CD4-positive, CD25-positive, alpha-beta regulatory T cell (primary cell): ENCODE results near the gene BRINP1. TPM values are rescaled to one million over a fixed set of nuclear protein-coding genes. Genes with fewer than 3 reads are reported as not detected.

ENCODE experiments used
- ATAC-seq, 2 donors: fragments of 150-1000 bp; cut with Tn5 transposase; one replicate each; pipeline ENCODE4 v1.10.0; 2021; ENCODE audit warnings: low read depth in 2 of 2, moderate number of reproducible peaks in 2 of 2, moderate library complexity in 1 of 2
- DNase-seq, 3 donors: peaks; one replicate each; pipeline versions ENCODE4 v3.0.0 to v3.0.0-alpha.2; 2012 to 2022; ENCODE audit warnings: mixed read lengths in 1 of 3
- H3K27ac ChIP-seq: one replicate; pipeline ENCODE4 v1.7.0; 2013; ENCODE audit warnings: mild to moderate bottlenecking, low read length; ENCODE audit not compliant: insufficient read depth, poor library complexity, severe bottlenecking
- H3K27me3 ChIP-seq: one replicate; pipeline ENCODE4 v1.7.0; 2013; ENCODE audit warnings: low read length; ENCODE audit not compliant: control insufficient read depth, insufficient read depth
- H3K36me3 ChIP-seq: one replicate; pipeline ENCODE4 v1.7.0; 2013; ENCODE audit warnings: mild to moderate bottlenecking, low read length, moderate library complexity; ENCODE audit not compliant: control insufficient read depth, insufficient read depth
- H3K4me1 ChIP-seq: 2 replicates; pipeline ENCODE4 v1.7.0; 2013; ENCODE audit warnings: mild to moderate bottlenecking, low read length; ENCODE audit not compliant: insufficient read depth, control insufficient read depth, poor library complexity, severe bottlenecking
- H3K4me3 ChIP-seq: one replicate; pipeline ENCODE4 v1.7.0; 2013; ENCODE audit warnings: low read depth, mild to moderate bottlenecking, low read length, moderate library complexity
- H3K9me3 ChIP-seq, 2 experiments: 1 replicate in 1 of 2; 2 replicates in 1 of 2; pipeline ENCODE4 v1.7.0; 2013; ENCODE audit warnings: low read length in 2 of 2, mild to moderate bottlenecking in 1 of 2, moderate library complexity in 1 of 2; ENCODE audit not compliant: control insufficient read depth in 2 of 2
- H3K27ac Mint-ChIP-seq, 3 donors: one replicate each; pipeline ENCODE4 v1.8.0; 2020 to 2022; ENCODE audit warnings: mild to moderate bottlenecking in 3 of 3, mixed read lengths in 3 of 3, moderate library complexity in 2 of 3
- H3K27me3 Mint-ChIP-seq: one replicate; pipeline ENCODE4 v1.8.0; 2022; ENCODE audit warnings: mild to moderate bottlenecking, mixed read lengths
- H3K36me3 Mint-ChIP-seq: one replicate; pipeline ENCODE4 v1.8.0; 2020; ENCODE audit warnings: mixed read lengths
- H3K4me1 Mint-ChIP-seq, 4 donors: one replicate each; pipeline ENCODE4 v1.8.0; 2020 to 2022; ENCODE audit warnings: mixed read lengths in 4 of 4, mild to moderate bottlenecking in 1 of 4
- H3K4me3 Mint-ChIP-seq, 4 donors: one replicate each; pipeline ENCODE4 v1.8.0; 2020 to 2022; ENCODE audit warnings: mild to moderate bottlenecking in 4 of 4, mixed read lengths in 4 of 4, moderate library complexity in 3 of 4
- H3K9me3 Mint-ChIP-seq, 7 donors: one replicate each; pipeline ENCODE4 v1.8.0; 2020 to 2022; ENCODE audit warnings: mixed read lengths in 7 of 7, mild to moderate bottlenecking in 3 of 7, moderate library complexity in 2 of 7
- polyA plus RNA-seq, 4 donors: library from polyadenylated mRNA; unstranded; fragments of 300-500 nt; fragmentation: Illumina TruSeq; gene quantifications; one replicate each; pipeline ENCODE4 v1.2.3, GENCODE V29; 2021
- total RNA-seq: library from RNA; stranded (reverse); gene quantifications from one replicate; pipeline ENCODE4 v1.2.3, GENCODE V29; 2022

The BRINP1 gene
- total and polyA plus RNA-seq, 5 donors from 2014 or later = not detected

DNA sequence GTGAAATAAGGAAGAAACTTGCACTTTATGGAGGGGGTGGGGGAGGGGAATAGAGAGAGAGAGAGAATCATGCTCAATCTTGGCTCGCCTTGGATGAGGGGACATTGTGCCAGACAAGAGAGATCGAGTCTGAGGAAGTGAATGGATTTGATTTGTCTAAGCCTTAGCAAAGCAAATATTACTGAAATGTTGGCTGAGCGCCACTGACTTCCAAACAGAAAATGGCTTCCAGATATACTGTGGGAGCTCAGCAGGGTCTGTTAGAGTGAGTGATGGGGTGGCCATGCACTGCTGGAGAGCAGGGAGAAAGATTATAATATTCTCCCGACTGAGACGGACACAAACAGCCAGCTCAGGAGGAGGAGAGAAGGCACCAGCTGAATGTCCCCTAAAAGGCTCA is 34.5 kb downstream of the BRINP1 start:
- Mint-ChIP-seq H3K4me3 (no peak overlapping the region), H3K36me3 (no peaks in the 10 kb centered on the region), H3K4me1 (no peaks in the 10 kb centered on the region), H3K27ac (no peak overlapping the region), H3K9me3 (peaks cover 1 to 13% (median 4%) of the 10 kb centered on the region in 7 donors), H3K27me3 (no peaks in the 10 kb centered on the region)
- peaks cover 0 to 2% of the 10 kb centered on the region in 2 experiments for H3K9me3 ChIP-seq
- DNase-seq (no peak), ATAC-seq (no peak)
- H3K27ac ChIP-seq = no peak overlapping the region
- no peaks in the 10 kb centered on the region for H3K27me3 ChIP-seq
- H3K4me1 ChIP-seq = no peaks in the 10 kb centered on the region
- H3K36me3 ChIP-seq = no peaks in the 10 kb centered on the region
- no peak overlapping the region for H3K4me3 ChIP-seq

GRCh38 chr9:119333507-119334229 is 35.6 kb downstream of the BRINP1 start:
- Mint-ChIP-seq H3K27me3 (no peaks in the 10 kb centered on the region), H3K9me3 (peaks cover 2 to 20% (median 9%) of the 10 kb centered on the region in 7 donors), H3K4me1 (no peaks in the 10 kb centered on the region), H3K4me3 (no peak overlapping the region), H3K27ac (no peak overlapping the region), H3K36me3 (no peaks in the 10 kb centered on the region)
- no peak for ATAC-seq
- Histone ChIP-seq H3K4me3 (no peak overlapping the region), H3K4me1 (no peaks in the 10 kb centered on the region), H3K9me3 (peaks cover 2 to 4% of the 10 kb centered on the region in 2 experiments), H3K27ac (no peak overlapping the region), H3K36me3 (no peaks in the 10 kb centered on the region), H3K27me3 (no peaks in the 10 kb centered on the region)
- DNase-seq = no peak

DNA sequence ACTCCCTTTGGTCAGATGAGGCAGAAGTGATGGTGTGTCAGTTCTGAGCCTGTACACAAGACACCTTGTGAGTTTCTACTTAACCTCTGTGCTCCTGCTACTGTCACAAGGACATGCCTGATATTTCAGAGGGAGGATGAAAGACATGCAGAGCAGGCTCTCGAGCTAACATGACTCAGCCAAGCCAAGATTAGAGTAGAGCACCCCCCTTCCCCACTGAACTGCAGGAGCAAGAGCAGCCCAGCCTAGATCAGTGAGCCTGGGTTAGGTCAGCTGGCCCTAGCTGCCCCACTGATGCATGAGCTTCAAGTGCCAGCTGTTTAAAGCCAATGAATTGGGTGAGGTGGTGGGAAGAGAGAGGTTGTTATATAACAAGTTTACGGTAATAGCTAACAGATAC is 36.7 kb downstream of the BRINP1 start:
- Mint-ChIP-seq H3K27ac (no peak overlapping the region), H3K9me3 (peaks cover 7 to 20% (median 11%) of the 10 kb centered on the region in 7 donors), H3K27me3 (no peaks in the 10 kb centered on the region), H3K36me3 (no peaks in the 10 kb centered on the region), H3K4me1 (no peaks in the 10 kb centered on the region), H3K4me3 (no peak overlapping the region)
- Histone ChIP-seq H3K4me3 (no peak overlapping the region), H3K36me3 (no peaks in the 10 kb centered on the region), H3K9me3 (peaks cover 4% of the 10 kb centered on the region in 2 experiments), H3K27me3 (no peaks in the 10 kb centered on the region), H3K27ac (no peak overlapping the region), H3K4me1 (no peaks in the 10 kb centered on the region)
- DNase-seq = no peak
- no peak for ATAC-seq

GRCh38 chr9:119322184-119322583 is 47.1 kb downstream of the BRINP1 start:
- H3K4me3 ChIP-seq = no peak overlapping the region
- no peak for ATAC-seq
- H3K4me1 ChIP-seq = no peaks in the 10 kb centered on the region
- Mint-ChIP-seq H3K4me3 (no peak overlapping the region), H3K27ac (no peak overlapping the region), H3K27me3 (no peaks in the 10 kb centered on the region), H3K4me1 (no peaks in the 10 kb centered on the region), H3K36me3 (no peaks in the 10 kb centered on the region), H3K9me3 (peaks cover 4 to 16% (median 10%) of the 10 kb centered on the region in 7 donors)
- DNase-seq = no peak
- H3K36me3 ChIP-seq = no peaks in the 10 kb centered on the region
- no peak overlapping the region for H3K27ac ChIP-seq
- no peaks in the 10 kb centered on the region for H3K27me3 ChIP-seq
- no peaks in the 10 kb centered on the region for H3K9me3 ChIP-seq

- H3K4me1 ChIP-seq = no peaks in the 10 kb centered on the region
- Mint-ChIP-seq H3K27ac (no peak overlapping the region), H3K27me3 (no peaks in the 10 kb centered on the region), H3K4me1 (no peaks in the 10 kb centered on the region), H3K4me3 (no peak overlapping the region), H3K36me3 (no peaks in the 10 kb centered on the region), H3K9me3 (peaks cover 2 to 13% (median 7%) of the 10 kb centered on the region in 7 donors)
- H3K27me3 ChIP-seq = no peaks in the 10 kb centered on the region
- no peak overlapping the region for H3K4me3 ChIP-seq
- no peaks in the 10 kb centered on the region for H3K9me3 ChIP-seq
- no peak for DNase-seq
- no peak for ATAC-seq
- H3K36me3 ChIP-seq = no peaks in the 10 kb centered on the region
- H3K27ac ChIP-seq = no peak overlapping the region
Measured at GRCh38 chr9:119318371-119318770, 50.9 kb downstream of the BRINP1 start.

- Histone ChIP-seq H3K4me1 (no peaks in the 10 kb centered on the region), H3K27me3 (no peaks in the 10 kb centered on the region), H3K36me3 (no peaks in the 10 kb centered on the region), H3K9me3 (no peaks in the 10 kb centered on the region), H3K4me3 (no peak overlapping the region), H3K27ac (no peak overlapping the region)
- Mint-ChIP-seq H3K36me3 (no peaks in the 10 kb centered on the region), H3K27ac (no peak overlapping the region), H3K4me3 (no peak overlapping the region), H3K4me1 (no peaks in the 10 kb centered on the region), H3K27me3 (no peaks in the 10 kb centered on the region), H3K9me3 (peaks cover 0 to 7% (median 4%) of the 10 kb centered on the region in 7 donors)
- DNase-seq (no peak), ATAC-seq (no peak)
Measured at GRCh38 chr9:119313846-119314245, 55.4 kb downstream of the BRINP1 start.

GRCh38 chr9:119310741-119311140 is 58.5 kb downstream of the BRINP1 start:
- Mint-ChIP-seq H3K9me3 (peaks cover 0 to 14% (median 4%) of the 10 kb centered on the region in 7 donors), H3K27ac (no peak overlapping the region), H3K4me3 (no peak overlapping the region), H3K27me3 (no peaks in the 10 kb centered on the region), H3K36me3 (no peaks in the 10 kb centered on the region), H3K4me1 (no peaks in the 10 kb centered on the region)
- H3K9me3 ChIP-seq = no peaks in the 10 kb centered on the region
- DNase-seq (no peak), ATAC-seq (no peak)
- no peak overlapping the region for H3K4me3 ChIP-seq
- H3K4me1 ChIP-seq = no peaks in the 10 kb centered on the region
- no peak overlapping the region for H3K27ac ChIP-seq
- no peaks in the 10 kb centered on the region for H3K36me3 ChIP-seq
- no peaks in the 10 kb centered on the region for H3K27me3 ChIP-seq

- no peak overlapping the region for H3K27ac ChIP-seq
- Mint-ChIP-seq H3K27ac (no peak overlapping the region), H3K36me3 (no peaks in the 10 kb centered on the region), H3K4me3 (no peak overlapping the region), H3K9me3 (peaks cover 0 to 9% (median 3%) of the 10 kb centered on the region in 7 donors), H3K4me1 (no peaks in the 10 kb centered on the region), H3K27me3 (no peaks in the 10 kb centered on the region)
- H3K36me3 ChIP-seq = no peaks in the 10 kb centered on the region
- no peak overlapping the region for H3K4me3 ChIP-seq
- H3K9me3 ChIP-seq = no peaks in the 10 kb centered on the region
- ATAC-seq (no peak), DNase-seq (no peak)
- H3K27me3 ChIP-seq = no peaks in the 10 kb centered on the region
- no peaks in the 10 kb centered on the region for H3K4me1 ChIP-seq
Measured at GRCh38 chr9:119307471-119307870, 61.8 kb downstream of the BRINP1 start.
